COLO668 (cell line): ENCODE data around the gene AKAP12.

ENCODE experiments used
- DNase-seq: peaks from one replicate; lab custom pipeline; 2025; ENCODE audit not compliant: unreplicated experiment; lab: John Stamatoyannopoulos, UW

Gene AKAP12, protein sequence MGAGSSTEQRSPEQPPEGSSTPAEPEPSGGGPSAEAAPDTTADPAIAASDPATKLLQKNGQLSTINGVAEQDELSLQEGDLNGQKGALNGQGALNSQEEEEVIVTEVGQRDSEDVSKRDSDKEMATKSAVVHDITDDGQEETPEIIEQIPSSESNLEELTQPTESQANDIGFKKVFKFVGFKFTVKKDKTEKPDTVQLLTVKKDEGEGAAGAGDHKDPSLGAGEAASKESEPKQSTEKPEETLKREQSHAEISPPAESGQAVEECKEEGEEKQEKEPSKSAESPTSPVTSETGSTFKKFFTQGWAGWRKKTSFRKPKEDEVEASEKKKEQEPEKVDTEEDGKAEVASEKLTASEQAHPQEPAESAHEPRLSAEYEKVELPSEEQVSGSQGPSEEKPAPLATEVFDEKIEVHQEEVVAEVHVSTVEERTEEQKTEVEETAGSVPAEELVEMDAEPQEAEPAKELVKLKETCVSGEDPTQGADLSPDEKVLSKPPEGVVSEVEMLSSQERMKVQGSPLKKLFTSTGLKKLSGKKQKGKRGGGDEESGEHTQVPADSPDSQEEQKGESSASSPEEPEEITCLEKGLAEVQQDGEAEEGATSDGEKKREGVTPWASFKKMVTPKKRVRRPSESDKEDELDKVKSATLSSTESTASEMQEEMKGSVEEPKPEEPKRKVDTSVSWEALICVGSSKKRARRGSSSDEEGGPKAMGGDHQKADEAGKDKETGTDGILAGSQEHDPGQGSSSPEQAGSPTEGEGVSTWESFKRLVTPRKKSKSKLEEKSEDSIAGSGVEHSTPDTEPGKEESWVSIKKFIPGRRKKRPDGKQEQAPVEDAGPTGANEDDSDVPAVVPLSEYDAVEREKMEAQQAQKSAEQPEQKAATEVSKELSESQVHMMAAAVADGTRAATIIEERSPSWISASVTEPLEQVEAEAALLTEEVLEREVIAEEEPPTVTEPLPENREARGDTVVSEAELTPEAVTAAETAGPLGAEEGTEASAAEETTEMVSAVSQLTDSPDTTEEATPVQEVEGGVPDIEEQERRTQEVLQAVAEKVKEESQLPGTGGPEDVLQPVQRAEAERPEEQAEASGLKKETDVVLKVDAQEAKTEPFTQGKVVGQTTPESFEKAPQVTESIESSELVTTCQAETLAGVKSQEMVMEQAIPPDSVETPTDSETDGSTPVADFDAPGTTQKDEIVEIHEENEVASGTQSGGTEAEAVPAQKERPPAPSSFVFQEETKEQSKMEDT (N-terminal part only)

DNA sequence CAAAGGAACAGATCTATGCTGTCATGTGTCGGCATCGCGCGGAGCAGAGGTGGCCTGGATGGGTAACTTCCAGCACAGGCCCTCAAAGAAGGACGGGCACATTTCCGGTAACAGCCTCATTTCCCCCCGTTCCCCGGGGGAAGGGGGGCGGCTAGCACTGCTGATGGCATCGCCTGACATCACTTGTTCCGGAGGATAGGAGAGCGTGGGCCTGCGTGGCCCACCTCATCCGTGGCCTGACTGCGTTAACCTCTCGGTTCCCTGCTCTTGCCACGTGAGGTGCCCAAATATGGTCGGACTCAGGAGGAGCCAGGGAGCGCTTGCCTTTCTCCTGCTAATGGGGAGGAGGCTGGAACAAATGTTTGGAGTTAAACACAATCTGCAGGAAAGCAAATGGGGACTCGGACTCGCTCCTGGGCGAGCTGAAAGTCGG, at the start of gene AKAP12:
AKAP12 (plus strand) TSS at position 365 of the 433 bp plus-strand sequence. CDS start 596 bp downstream, outside the sequence.
- no peak for DNase-seq

DNA sequence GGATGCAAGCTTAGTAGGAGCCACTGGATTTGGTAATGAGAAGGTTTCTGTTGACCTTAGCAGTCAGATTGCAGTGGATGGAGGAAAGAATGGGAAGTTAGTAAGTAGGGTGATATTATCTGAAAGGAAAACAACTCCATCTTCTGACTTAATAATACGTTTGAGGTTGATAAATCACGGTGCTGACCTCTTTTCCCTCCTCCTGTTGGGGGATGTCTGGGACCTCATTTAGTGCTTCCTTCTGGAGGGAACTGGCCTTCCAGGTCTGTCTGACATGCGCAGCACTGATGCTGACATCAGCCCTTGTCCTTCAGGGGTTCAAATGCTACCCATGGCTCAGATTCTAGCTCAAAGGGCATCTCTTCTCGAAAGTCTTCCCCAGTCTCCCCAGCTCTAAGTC, 48.2 kb upstream of the AKAP12 start:
- no peak for DNase-seq

DNA sequence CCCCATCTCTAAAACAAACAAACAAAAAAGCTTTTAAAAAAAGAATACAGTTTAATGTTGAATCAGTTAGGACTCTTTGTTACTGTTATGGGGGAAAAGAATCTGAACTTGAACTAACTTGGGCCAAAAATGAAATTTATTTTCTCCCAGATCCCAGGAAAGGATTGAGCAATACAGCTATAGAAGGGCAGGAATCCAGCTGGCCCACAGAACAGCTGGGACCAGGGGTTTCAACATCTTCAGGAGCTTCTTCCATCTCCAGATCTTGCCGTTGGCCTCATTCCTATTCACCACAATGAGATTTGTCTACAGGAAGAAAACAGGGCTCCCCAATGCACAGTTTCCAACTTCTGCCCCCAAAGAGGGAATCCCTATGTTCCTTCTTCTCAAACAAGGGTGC, 43.2 kb upstream of the AKAP12 start:
- no peak for DNase-seq

DNA sequence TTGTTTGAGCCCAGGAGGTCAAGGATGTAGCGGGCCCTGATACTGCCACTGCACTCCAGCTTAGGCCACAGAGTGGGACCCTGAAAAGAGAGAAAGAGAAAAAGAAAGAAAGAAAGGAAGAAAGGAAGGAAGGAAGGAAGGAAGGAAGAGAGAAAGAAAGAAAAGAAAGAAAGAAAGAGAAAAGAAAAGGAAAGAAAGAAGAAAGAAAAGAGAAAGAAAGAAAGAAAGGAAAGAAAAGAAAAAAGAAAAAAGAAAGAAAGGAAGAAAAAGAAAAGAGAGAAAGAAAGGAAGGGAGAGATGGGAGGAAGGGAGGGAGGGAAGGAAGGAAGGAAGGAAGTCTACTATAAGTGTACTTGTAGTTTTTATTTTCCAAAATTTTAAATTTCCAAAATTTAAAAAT, 42.2 kb upstream of the AKAP12 start:
- DNase-seq, result no peak

DNA sequence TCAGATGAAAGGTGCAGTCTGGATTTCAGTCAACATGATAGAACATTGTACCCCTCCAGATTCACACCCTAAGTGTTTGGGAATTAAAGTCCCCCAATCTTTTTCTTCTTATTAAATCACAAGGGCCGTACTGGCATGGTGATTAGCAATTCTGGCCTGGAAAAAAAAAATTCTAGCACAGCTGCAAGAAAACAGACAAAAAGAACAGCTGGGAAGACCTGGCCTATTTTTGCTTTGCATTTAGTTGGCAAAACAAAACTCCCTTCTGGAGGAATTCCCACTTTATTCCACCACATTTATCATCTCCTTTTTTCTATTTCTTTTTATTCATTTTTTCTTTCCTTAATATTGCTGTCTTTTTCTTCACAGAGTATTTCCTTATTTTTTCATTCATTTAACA, 39.8 kb upstream of the AKAP12 start:
- no peak for DNase-seq

DNA sequence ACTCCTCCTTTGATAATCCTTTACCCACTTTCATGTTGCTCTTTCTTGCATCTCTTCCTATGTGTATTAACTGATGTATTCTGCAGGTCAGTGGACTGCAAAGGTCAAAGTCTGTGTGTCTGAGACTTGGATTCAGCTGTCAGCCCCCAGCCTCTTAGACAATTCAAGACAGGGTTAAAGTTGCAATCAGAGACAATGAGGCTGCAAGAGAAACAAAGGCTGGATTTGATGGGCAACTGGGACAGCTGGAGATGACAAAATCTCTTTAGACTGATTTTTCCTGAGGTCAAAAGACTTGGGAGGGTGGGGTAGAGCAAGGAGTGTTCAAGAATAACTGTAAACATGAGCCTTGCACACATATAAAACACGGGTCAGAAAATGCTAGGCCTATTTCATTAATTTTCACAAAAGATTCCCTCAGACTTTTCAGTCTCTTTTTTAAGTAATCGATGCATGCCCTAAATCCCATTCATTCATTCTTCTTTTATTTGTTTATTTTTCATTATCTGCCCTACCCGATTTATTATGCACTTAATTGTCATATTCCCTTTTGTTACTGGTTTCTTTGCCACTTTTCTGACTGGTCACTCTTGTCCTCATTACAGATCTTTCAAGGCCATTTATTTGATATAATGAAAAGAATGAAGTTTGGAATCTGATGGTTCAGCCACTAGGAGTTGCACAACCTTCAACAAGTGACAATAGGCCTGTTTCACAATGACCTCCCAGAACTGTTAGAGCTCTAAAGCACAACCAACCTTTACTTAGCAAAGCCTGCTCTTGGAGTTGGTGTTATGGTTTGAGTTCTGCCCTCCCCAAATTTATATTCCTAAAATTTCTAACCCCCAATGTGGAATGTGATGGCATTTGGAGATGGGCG, 33.8 kb upstream of the AKAP12 start:
- DNase-seq, result no peak

DNA sequence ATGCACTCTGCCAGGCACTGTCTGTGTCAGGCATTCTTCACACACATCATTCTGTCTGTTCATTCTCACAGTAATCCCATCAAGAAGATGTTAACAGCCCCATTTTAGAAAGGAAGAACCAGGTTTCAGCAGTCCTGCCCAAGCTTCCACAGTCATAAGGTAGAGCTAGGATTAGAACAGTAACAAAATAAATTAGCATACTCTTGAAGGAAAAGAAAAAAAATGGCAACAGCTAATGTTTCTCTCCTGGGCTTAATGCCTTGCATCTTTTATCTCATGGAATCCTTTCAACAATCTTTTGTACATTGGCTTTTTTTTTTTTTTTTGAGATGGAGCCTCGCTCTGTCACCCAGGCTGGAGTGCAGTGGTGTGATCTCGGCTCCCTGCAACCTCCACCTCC, 32.1 kb upstream of the AKAP12 start:
- DNase-seq, result no peak

DNA sequence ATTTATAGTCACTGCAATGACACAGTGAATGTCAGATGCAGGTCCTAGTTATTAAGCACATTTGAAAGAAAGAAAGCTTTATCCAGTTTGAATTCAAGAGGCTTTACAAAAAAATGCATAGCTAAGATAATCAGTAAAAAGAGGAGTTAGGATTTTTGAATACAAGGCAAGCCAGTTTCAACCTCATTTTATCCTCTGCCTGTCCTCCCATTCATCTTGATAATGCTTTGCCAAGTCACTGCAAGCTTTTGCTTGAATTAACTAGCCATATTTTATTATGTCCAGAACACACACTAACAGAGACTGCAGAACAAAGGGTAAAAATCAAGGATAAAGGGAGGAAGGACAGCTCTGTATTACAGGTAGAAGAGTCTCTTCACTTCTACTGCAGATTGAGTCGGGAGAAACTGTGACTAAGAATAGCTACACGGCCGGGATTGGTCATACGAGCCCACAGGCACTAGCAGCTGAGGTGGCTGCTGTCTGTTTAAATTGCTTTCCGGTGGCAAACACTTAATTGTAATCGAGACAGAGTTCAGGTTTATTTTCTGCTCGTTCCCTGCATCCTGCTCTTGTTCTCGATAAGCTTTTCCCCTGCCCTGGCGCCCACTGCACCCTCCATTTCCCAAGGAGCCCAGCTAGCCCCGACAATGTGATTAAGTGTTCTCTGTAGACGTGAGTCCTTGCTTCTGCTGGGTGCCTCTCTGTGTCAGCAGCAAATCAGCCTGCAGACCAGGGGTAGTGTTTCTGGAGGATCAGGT, 30.5 kb upstream of the AKAP12 start:
- DNase-seq, result peak; percentile 4

DNA sequence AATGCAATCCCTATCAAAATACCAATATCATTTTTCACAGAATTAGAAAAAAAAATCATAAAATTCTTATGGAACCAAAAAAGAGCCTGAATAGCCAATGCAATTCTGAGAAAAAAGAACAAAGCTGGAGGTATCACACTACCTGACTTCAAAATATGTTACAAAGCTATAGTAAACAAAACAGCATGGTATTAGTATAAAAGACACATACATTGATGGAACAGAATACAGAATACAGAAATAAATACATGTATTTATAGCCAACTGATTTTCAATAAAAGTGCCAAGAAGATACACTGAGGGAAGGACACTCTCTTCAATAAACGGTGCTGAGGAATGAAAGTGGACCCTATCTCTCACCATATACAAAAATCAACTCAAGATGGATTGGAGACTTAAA, 28.7 kb upstream of the AKAP12 start:
- DNase-seq, result no peak

DNA sequence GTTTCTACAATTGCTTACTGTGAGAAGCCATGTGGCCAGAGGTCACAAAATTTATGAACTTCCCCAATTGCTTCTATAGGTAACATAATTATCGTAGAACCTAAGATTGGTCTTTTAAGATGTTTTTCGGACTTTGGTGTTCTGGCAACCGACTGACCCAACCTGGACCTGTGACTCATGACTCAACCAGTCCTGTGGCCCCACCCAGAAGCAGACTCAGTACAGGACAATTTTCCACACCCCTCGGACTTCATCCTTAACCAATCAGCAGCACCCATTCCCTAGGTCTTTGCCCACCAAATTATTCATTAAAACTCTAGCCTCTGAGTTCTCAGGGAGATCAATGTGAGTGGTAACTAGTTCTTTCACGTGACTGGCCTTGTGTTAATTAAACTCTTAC, 26.4 kb upstream of the AKAP12 start:
- DNase-seq, result no peak

DNA sequence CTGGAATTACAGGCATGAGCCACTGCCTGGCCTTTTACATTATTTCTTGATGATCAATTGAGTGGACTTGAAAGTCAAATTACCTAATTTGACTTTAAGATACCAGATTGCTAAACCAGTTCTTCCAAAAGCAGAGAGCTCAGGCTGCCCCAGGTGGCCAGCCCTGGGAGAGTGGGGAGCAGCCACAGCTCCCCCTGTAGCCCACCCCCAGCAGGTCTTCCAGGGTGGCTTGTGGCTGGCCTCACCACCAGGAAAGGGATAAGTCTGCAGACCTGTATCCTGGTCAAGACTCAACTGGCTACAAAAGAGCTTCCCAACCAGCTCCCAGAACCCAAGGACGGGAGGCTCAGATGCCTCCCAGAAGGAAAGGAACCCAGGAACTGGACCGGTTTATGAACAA, 23.8 kb upstream of the AKAP12 start:
- DNase-seq, result no peak

DNA sequence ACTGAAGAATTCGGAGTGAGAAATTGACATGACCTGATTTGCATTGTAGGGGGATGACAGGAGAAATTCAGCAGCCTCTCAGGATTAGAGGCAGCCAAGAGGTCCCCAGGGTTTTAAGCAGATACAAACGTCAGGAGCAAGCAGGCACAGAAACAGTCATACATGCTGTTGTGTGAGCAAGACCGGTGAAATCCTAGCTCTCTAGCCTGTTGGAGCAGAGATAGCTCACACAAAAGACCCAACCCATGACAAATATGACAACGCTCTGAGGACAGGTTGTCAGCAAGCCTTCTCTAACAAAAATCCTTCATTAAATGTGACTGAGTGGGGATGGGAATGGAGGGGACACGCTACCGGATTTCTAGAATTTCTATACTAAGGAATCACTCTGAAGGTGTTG, 23.0 kb upstream of the AKAP12 start:
- no peak for DNase-seq

DNA sequence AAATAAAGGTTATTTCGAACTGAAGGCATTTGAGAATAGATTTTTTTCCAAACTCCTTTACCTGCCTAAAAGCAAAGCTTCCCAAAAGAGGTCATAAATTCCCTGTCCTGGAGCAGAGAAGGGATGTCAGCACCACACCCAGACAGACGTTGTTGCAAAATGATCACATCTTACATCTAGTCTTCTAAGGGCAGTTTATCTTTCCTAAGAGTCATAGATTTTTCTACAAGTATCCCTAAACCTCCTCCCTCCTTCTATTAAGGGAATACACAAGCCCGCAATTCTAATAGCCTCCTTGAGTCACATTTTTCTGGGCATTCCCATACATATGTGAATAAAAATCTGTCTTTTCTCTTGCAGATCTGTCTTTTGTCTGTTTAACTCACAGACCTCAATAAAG, 20.6 kb upstream of the AKAP12 start:
- no peak for DNase-seq

DNA sequence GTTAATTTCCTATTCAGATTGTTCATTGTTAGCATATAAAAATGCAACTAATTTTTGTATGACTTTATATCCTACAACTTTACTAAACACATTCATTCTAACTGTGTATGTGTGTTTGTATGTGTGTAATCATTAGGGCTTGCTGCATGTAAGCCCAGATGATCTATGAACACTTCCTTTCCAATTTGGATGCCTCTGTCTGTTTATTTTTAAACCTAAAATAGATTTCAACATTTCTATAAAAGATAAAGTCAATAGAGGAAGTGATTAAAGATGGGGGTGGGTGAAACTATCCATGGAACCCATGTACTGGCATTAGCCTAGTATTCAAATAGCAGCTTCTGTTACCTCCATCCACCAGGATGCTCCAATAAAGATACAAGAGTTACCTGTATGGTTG, 15.7 kb upstream of the AKAP12 start:
- DNase-seq, result no peak

DNA sequence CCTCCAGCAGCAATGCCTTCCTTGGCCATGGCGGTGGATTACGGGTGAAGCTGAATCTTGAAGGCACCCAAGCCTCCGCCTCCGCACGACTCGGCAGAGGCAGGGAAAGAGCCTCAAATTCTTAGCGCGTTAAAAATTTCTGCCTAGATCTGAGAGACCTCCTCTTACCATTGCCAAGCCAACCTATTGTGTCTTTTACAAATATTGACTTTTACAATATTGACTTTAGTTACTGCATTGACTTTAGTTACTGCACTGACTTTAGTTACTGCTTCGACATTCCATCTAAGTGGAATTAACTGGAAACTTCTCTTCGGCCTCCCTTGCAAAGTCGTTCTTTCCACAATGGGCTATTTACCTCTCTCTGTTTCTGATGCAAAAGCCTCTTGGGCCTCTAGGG, 13.8 kb upstream of the AKAP12 start:
- no peak for DNase-seq

DNA sequence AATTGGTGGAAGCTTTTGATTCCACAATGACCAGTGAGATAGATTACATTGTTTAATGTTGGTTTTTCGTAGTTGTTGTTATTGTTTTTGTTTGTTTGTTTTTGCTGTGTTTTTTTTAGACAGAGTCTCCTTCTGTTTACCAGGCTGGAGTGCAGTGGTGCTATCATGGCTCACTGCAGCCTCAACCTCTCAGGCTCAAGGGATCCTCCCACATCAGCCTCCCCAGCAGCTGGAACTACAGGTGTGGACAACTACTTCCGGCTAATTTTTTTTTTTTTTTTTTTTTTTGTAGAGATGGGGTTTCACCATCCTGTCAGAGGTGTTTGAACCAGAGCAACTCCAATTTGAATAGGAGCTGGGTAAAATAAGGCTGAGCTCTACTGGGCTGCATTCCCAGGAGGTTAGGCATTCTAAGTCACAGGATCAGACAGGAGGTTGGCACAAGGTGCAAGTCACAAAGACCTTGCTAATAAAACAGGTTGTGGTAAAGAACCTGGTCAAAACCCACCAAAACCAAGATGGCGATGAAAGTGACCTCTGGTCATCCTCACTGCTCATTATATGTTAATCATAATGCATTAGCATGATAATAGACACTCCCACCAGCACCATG, 10.9 kb upstream of the AKAP12 start:
- no peak for DNase-seq

DNA sequence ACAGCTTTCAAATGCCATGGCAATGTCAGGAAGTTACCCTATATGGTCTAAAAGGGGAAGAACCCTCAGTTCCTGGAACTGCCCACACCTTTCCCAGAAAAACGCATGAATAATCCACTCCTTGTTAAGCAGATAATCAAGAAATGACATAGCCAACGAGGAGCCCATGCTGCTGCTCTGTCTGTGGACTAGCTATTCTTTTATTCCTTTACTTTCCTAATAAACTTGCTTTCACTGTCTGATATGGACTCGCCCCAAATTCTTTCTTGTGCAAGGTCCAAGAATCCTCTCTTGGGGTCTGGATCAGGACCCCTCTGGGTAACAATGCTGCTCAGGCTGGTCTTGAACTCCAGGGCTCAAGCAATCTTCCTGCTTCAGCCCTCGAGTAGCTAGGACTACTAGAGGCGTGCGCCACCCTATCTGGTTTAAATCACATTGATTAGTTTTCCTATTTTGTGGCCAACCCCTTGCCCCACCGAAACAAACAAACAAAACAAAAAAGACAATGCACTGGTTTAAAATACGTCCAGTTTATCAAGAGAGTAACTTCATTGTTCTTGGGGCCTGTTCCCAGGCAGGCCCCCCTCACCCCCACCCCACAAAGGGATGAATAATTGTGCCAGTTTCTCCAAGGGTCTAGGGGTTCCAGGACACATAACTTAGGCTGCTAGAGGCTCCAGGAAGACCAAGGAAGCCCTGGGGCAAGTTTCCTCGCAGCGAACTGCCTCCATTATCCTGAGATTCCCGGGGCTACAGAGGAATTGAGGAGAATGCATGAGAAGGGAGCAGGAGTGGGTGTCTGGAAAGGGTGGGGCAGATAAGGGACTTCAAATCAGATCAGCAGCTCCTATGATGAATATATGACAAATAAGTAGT, 10.1 kb upstream of the AKAP12 start:
- DNase-seq, result no peak

DNA sequence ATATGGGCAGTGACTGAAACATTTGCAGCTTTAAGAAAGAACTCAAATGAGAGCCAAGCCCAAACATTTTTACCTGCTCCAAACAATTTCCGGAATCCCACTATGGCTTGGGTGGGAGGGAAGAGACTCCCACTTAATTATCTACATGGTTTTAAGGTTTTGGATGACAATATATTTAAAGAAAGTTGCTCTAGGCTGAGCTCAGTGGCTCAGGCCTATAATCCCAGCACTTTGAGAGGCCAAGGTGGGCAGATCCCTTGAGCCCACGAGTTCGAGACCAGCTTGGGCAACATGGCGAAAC, 9.5 kb upstream of the AKAP12 start:
- no peak for DNase-seq

DNA sequence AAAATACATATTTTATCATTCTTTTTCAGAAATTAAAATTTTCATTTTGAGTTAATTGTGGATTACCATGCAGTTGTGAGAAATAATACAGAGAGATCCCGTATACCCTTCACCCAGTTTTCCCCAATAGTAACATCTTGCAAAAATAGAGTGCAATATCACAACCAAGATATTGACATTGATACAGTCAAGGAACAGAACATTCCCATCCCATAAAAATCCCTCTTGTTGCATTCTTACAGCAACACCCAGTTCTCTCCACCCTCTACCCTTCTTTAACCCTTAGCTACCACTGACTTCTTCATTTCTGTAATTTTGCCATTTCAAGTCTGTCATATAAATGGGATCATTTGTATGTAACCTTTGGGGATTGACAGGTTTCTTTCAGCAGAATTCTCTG, 6.9 kb upstream of the AKAP12 start:
- no peak for DNase-seq
